ENCODE results near the gene GCSAM.

GCSAM gene

GRCh38 chr3:112138219-112138969, 5.3 kb upstream of the GCSAM start:
- Histone ChIP-seq H3K9me3 (ENCODE audit: control insufficient read depth, low read length) (no peaks in the 10 kb centered on the region), H3K4me3 (ENCODE audit: low read length) (no peak overlapping the region), H3K27me3 (replicated peaks; ENCODE audit: control insufficient read depth, insufficient read depth, low read length) (no peaks in the 10 kb centered on the region), H3K4me1 (ENCODE audit: control insufficient read depth, insufficient read depth, low read length) (peaks cover 9% of the 10 kb centered on the region), H3K36me3 (ENCODE audit: control insufficient read depth, insufficient read depth, low read length, severe bottlenecking) (no peaks in the 10 kb centered on the region), H3K9ac (ENCODE audit: low read length) (no peak overlapping the region)
- no peak for DNase-seq (ENCODE audit: low read depth)

- H3K4me1 ChIP-seq (ENCODE audit: control insufficient read depth, insufficient read depth, low read length), result peaks cover 9% of the 10 kb centered on the region
- H3K9me3 ChIP-seq (ENCODE audit: control insufficient read depth, low read length), result no peaks in the 10 kb centered on the region
- H3K36me3 ChIP-seq (ENCODE audit: control insufficient read depth, insufficient read depth, low read length, severe bottlenecking), result no peaks in the 10 kb centered on the region
- no peak overlapping the region for H3K4me3 ChIP-seq (ENCODE audit: low read length)
- H3K9ac ChIP-seq (ENCODE audit: low read length), result no peak overlapping the region
- no peak for DNase-seq (ENCODE audit: low read depth)
- no peaks in the 10 kb centered on the region for H3K27me3 ChIP-seq (replicated peaks; ENCODE audit: control insufficient read depth, insufficient read depth, low read length)
Observed at GRCh38 chr3:112137781-112138180, 4.7 kb upstream of the GCSAM start.

GRCh38 chr3:112136959-112137693, 4.1 kb upstream of the GCSAM start:
- H3K4me3 ChIP-seq (ENCODE audit: low read length), result no peak overlapping the region
- no peak overlapping the region for H3K9ac ChIP-seq (ENCODE audit: low read length)
- DNase-seq (ENCODE audit: low read depth), result peak; percentile 59
- H3K9me3 ChIP-seq (ENCODE audit: control insufficient read depth, low read length), result no peaks in the 10 kb centered on the region
- H3K27me3 ChIP-seq (replicated peaks; ENCODE audit: control insufficient read depth, insufficient read depth, low read length), result no peaks in the 10 kb centered on the region
- H3K36me3 ChIP-seq (ENCODE audit: control insufficient read depth, insufficient read depth, low read length, severe bottlenecking), result no peaks in the 10 kb centered on the region
- H3K4me1 ChIP-seq (ENCODE audit: control insufficient read depth, insufficient read depth, low read length), result peaks cover 9% of the 10 kb centered on the region

GRCh38 chr3:112136046-112136445, 3.0 kb upstream of the GCSAM start:
- Histone ChIP-seq H3K27me3 (replicated peaks; ENCODE audit: control insufficient read depth, insufficient read depth, low read length) (no peaks in the 10 kb centered on the region), H3K4me3 (ENCODE audit: low read length) (no peak overlapping the region), H3K9me3 (ENCODE audit: control insufficient read depth, low read length) (no peaks in the 10 kb centered on the region), H3K4me1 (ENCODE audit: control insufficient read depth, insufficient read depth, low read length) (peaks cover 9% of the 10 kb centered on the region), H3K36me3 (ENCODE audit: control insufficient read depth, insufficient read depth, low read length, severe bottlenecking) (no peaks in the 10 kb centered on the region), H3K9ac (ENCODE audit: low read length) (no peak overlapping the region)
- DNase-seq (ENCODE audit: low read depth), result no peak

- peaks cover 9% of the 10 kb centered on the region for H3K4me1 ChIP-seq (ENCODE audit: control insufficient read depth, insufficient read depth, low read length)
- DNase-seq (ENCODE audit: low read depth), result peak; percentile 40
Observed at GRCh38 chr3:112134335-112135124, 1.5 kb upstream of the GCSAM start.

GRCh38 chr3:112133626-112134334, 732 bp upstream of the GCSAM start:
- H3K9me3 ChIP-seq (ENCODE audit: control insufficient read depth, low read length), result no peaks in the 10 kb centered on the region
- no peak overlapping the region for H3K4me3 ChIP-seq (ENCODE audit: low read length)
- no peaks in the 10 kb centered on the region for H3K36me3 ChIP-seq (ENCODE audit: control insufficient read depth, insufficient read depth, low read length, severe bottlenecking)
- no peak overlapping the region for H3K9ac ChIP-seq (ENCODE audit: low read length)
- peaks cover 9% of the 10 kb centered on the region for H3K4me1 ChIP-seq (ENCODE audit: control insufficient read depth, insufficient read depth, low read length)
- DNase-seq (ENCODE audit: low read depth), result no peak
- H3K27me3 ChIP-seq (replicated peaks; ENCODE audit: control insufficient read depth, insufficient read depth, low read length), result no peaks in the 10 kb centered on the region

More at GRCh38 chr3:112134335-112135124, 1.5 kb upstream of the GCSAM start:
- Histone ChIP-seq H3K9ac (ENCODE audit: low read length) (no peak overlapping the region), H3K27me3 (replicated peaks; ENCODE audit: control insufficient read depth, insufficient read depth, low read length) (no peaks in the 10 kb centered on the region), H3K4me3 (ENCODE audit: low read length) (no peak overlapping the region), H3K9me3 (ENCODE audit: control insufficient read depth, low read length) (no peaks in the 10 kb centered on the region), H3K36me3 (ENCODE audit: control insufficient read depth, insufficient read depth, low read length, severe bottlenecking) (no peaks in the 10 kb centered on the region)

GRCh38 chr3:112132554-112132953, 494 bp downstream of the GCSAM start:
- H3K9me3 ChIP-seq (ENCODE audit: control insufficient read depth, low read length), result no peaks in the 10 kb centered on the region
- no peak overlapping the region for H3K4me3 ChIP-seq (ENCODE audit: low read length)
- no peaks in the 10 kb centered on the region for H3K36me3 ChIP-seq (ENCODE audit: control insufficient read depth, insufficient read depth, low read length, severe bottlenecking)
- H3K27me3 ChIP-seq (replicated peaks; ENCODE audit: control insufficient read depth, insufficient read depth, low read length), result no peaks in the 10 kb centered on the region
- H3K9ac ChIP-seq (ENCODE audit: low read length), result no peak overlapping the region
- H3K4me1 ChIP-seq (ENCODE audit: control insufficient read depth, insufficient read depth, low read length), result peaks cover 9% of the 10 kb centered on the region
- no peak for DNase-seq (ENCODE audit: low read depth)

- Histone ChIP-seq H3K36me3 (ENCODE audit: control insufficient read depth, insufficient read depth, low read length, severe bottlenecking) (no peaks in the 10 kb centered on the region), H3K4me1 (ENCODE audit: control insufficient read depth, insufficient read depth, low read length) (peaks cover 9% of the 10 kb centered on the region), H3K4me3 (ENCODE audit: low read length) (no peak overlapping the region), H3K9me3 (ENCODE audit: control insufficient read depth, low read length) (no peaks in the 10 kb centered on the region), H3K9ac (ENCODE audit: low read length) (no peak overlapping the region), H3K27me3 (replicated peaks; ENCODE audit: control insufficient read depth, insufficient read depth, low read length) (no peaks in the 10 kb centered on the region)
- no peak for DNase-seq (ENCODE audit: low read depth)
Observed at GRCh38 chr3:112132088-112132487, 960 bp downstream of the GCSAM start.

GRCh38 chr3:112131111-112131510, 1.9 kb downstream of the GCSAM start:
- no peak for DNase-seq (ENCODE audit: low read depth)
- peaks cover 16% of the 10 kb centered on the region for H3K4me1 ChIP-seq (ENCODE audit: control insufficient read depth, insufficient read depth, low read length)
- H3K4me3 ChIP-seq (ENCODE audit: low read length), result no peak overlapping the region
- no peaks in the 10 kb centered on the region for H3K36me3 ChIP-seq (ENCODE audit: control insufficient read depth, insufficient read depth, low read length, severe bottlenecking)
- no peaks in the 10 kb centered on the region for H3K27me3 ChIP-seq (replicated peaks; ENCODE audit: control insufficient read depth, insufficient read depth, low read length)
- H3K9me3 ChIP-seq (ENCODE audit: control insufficient read depth, low read length), result no peaks in the 10 kb centered on the region
- H3K9ac ChIP-seq (ENCODE audit: low read length), result no peak overlapping the region

- no peak overlapping the region for H3K9ac ChIP-seq (ENCODE audit: low read length)
- H3K4me3 ChIP-seq (ENCODE audit: low read length), result no peak overlapping the region
- H3K36me3 ChIP-seq (ENCODE audit: control insufficient read depth, insufficient read depth, low read length, severe bottlenecking), result no peaks in the 10 kb centered on the region
- no peaks in the 10 kb centered on the region for H3K27me3 ChIP-seq (replicated peaks; ENCODE audit: control insufficient read depth, insufficient read depth, low read length)
- H3K4me1 ChIP-seq (ENCODE audit: control insufficient read depth, insufficient read depth, low read length), result peaks cover 16% of the 10 kb centered on the region
- no peaks in the 10 kb centered on the region for H3K9me3 ChIP-seq (ENCODE audit: control insufficient read depth, low read length)
- DNase-seq (ENCODE audit: low read depth), result no peak
Observed at GRCh38 chr3:112130638-112130993, 2.4 kb downstream of the GCSAM start.

Measured in adipocyte (in vitro differentiated cells).